Muscle of leg (tissue), 11 donors: Measurements from ENCODE around the gene NUP93. TPM values are rescaled to one million over a fixed set of nuclear protein-coding genes. Genes with fewer than 3 reads are reported as not detected.
"Not testable (repeated sequence)": the region's sequence is repeated elsewhere in the genome, so short reads cannot be mapped to it uniquely, and the experiment has no call there.

Source experiments
- DNase-seq: peaks from one replicate; pipeline ENCODE4 v3.0.0; 2013
- H3K27ac ChIP-seq: one replicate; pipeline ENCODE4 v1.5.1; 2013; ENCODE audit warnings: mild to moderate bottlenecking, low read length, control low read depth
- H3K27me3 ChIP-seq: one replicate; pipeline ENCODE4 v1.6.1; 2013; ENCODE audit warnings: low read length; ENCODE audit not compliant: control insufficient read depth, insufficient read depth
- H3K36me3 ChIP-seq: one replicate; pipeline ENCODE4 v1.6.1; 2013; ENCODE audit warnings: low read length; ENCODE audit not compliant: control insufficient read depth, insufficient read depth
- H3K4me1 ChIP-seq: one replicate; pipeline ENCODE4 v1.6.1; 2013; ENCODE audit warnings: low read length; ENCODE audit not compliant: control insufficient read depth, insufficient read depth
- H3K4me3 ChIP-seq: one replicate; pipeline ENCODE4 v1.5.1; 2013; ENCODE audit warnings: low read length, control low read depth
- H3K9me3 ChIP-seq: replicated peaks from 2 replicates; pipeline ENCODE4 v1.6.1; 2013; ENCODE audit warnings: low read depth, low read length; ENCODE audit not compliant: control insufficient read depth
- WGBS: methylation state at CpG from one replicate; pipeline ENCODE4 v1.1.5; 2013; ENCODE audit warnings: missing lambda C conversion rate; ENCODE audit not compliant: insufficient coverage; 5-methylcytosine and 5-hydroxymethylcytosine counted together
- polyA plus RNA-seq, 8 donors: library from polyadenylated mRNA; unstranded; fragments of 120-200 nt; gene quantifications; one replicate each; pipeline versions ENCODE4 v1.2.1 to v1.2.3, GENCODE V29; 2013; ENCODE audit warnings: inconsistent platforms in 1 of 8, low replicate concordance in 1 of 8; ENCODE audit not compliant: insufficient read length in 8 of 8, insufficient read depth in 1 of 8
- total RNA-seq: library from RNA; stranded (reverse); fragments of 120-200 nt; gene quantifications from one replicate; pipeline ENCODE4 v1.2.4, GENCODE V29; 2013

NUP93 gene
- total and polyA plus RNA-seq, 9 donors, result 42.9 to 54.6 (median 45.9) TPM

- no peak overlapping the region for H3K4me3 ChIP-seq
Measured at GRCh38 chr16:56810954-56811353, 81.0 kb downstream of the NUP93 start.

DNA sequence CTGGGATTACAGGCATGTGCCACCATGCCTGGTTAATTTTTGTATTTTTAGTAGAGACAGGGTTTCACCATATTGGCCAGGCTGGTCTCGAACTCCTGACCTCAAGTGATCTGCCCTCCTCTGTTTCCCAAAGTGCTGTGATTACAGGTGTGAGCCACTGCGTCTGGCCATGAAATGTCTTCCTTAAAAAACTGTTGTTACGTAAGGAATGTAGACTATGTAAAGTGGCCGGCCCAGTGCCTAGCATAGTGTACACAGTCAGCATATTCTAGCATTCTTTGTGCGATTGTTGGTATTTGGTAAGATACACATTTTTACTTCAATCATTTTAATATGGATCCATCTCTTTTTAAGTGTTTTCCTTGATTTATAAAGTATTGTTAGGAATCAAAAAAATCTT, 81.7 kb downstream of the NUP93 start:
- H3K27me3 ChIP-seq, H3K4me1 ChIP-seq: not testable (repeated sequence)
- WGBS, result 85% methylated on average over 2 of the region's 5 CpGs

More at GRCh38 chr16:56810954-56811353, 81.0 kb downstream of the NUP93 start:
- H3K36me3 ChIP-seq, result peaks cover 9% of the 10 kb centered on the region
- no peak overlapping the region for H3K27ac ChIP-seq
- H3K4me1 ChIP-seq, result peaks cover 5% of the 10 kb centered on the region
- H3K27me3 ChIP-seq, result no peaks in the 10 kb centered on the region
- no peak for DNase-seq
- H3K9me3 ChIP-seq, result no peaks in the 10 kb centered on the region

GRCh38 chr16:56812884-56813283, 83.0 kb downstream of the NUP93 start:
- Histone ChIP-seq H3K36me3 (no peaks in the 10 kb centered on the region), H3K27ac (no peak overlapping the region), H3K4me1 (peaks cover 5% of the 10 kb centered on the region), H3K9me3 (no peaks in the 10 kb centered on the region), H3K4me3 (no peak overlapping the region), H3K27me3 (no peaks in the 10 kb centered on the region)
- no peak for DNase-seq

More for the DNA sequence above, 81.7 kb downstream of the NUP93 start:
- not testable (repeated sequence) for DNase-seq, H3K27ac ChIP-seq, H3K9me3 ChIP-seq, H3K4me3 ChIP-seq, H3K36me3 ChIP-seq

GRCh38 chr16:56814537-56815432, 84.9 kb downstream of the NUP93 start:
- Histone ChIP-seq H3K27me3 (no peaks in the 10 kb centered on the region), H3K4me3 (no peak overlapping the region), H3K4me1 (peaks cover 5% of the 10 kb centered on the region), H3K9me3 (no peaks in the 10 kb centered on the region), H3K27ac (no peak overlapping the region), H3K36me3 (peaks cover 6% of the 10 kb centered on the region)
- peak; percentile 25 for DNase-seq
- 43% methylated on average over 9 of the region's 9 CpGs for WGBS

- no peak overlapping the region for H3K27ac ChIP-seq
- H3K9me3 ChIP-seq, result no peaks in the 10 kb centered on the region
- no peak for DNase-seq
- H3K4me1 ChIP-seq, result peaks cover 5% of the 10 kb centered on the region
- H3K36me3 ChIP-seq, result peaks cover 10% of the 10 kb centered on the region
- no peaks in the 10 kb centered on the region for H3K27me3 ChIP-seq
- no peak overlapping the region for H3K4me3 ChIP-seq
Measured at GRCh38 chr16:56815721-56816120, 85.8 kb downstream of the NUP93 start.

GRCh38 chr16:56817056-56817455, 87.1 kb downstream of the NUP93 start:
- Histone ChIP-seq H3K27ac (no peak overlapping the region), H3K36me3 (peaks cover 20% of the 10 kb centered on the region), H3K9me3 (no peaks in the 10 kb centered on the region), H3K4me3 (no peak overlapping the region), H3K27me3 (no peaks in the 10 kb centered on the region), H3K4me1 (peaks cover 5% of the 10 kb centered on the region)
- no peak for DNase-seq

GRCh38 chr16:56817938-56818337, 88.0 kb downstream of the NUP93 start:
- H3K27me3 ChIP-seq, result no peaks in the 10 kb centered on the region
- WGBS, result no CpG with 5 or more reads among the region's 1 CpG
- H3K4me3 ChIP-seq, result no peak overlapping the region
- no peak for DNase-seq
- no peak overlapping the region for H3K27ac ChIP-seq
- H3K36me3 ChIP-seq, result peaks cover 23% of the 10 kb centered on the region
- peaks cover 5% of the 10 kb centered on the region for H3K4me1 ChIP-seq
- no peaks in the 10 kb centered on the region for H3K9me3 ChIP-seq

DNA sequence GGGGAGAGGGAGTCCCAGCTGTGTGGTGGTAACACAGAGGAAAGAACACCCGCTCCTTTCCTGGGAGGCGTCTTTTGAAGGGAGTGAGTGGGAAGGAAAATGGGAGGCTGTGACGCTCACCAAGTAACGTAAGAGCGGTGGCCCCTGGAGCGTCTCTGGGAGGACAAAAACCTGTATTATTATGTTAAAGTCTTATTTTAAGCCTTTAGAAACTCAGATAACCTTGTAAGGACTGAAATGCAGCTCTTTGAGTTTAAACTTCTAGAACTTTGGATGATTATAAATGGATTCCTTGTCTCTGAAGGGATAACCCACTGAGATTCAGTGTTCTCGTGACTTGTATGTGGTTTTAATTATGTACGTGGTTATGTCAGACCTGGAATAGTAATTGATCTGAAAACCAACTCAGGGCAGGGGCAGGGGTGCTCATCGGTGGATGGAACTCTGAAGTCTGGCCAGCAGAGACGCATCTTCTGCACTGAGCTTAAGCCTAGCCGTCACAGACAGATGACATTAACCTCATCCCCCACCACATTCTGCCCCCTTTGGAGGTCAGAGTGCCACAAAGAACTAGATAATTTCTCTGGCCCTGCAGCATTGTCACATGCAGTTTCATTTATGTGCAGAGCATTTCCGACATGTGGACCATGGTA, 93.3 kb downstream of the NUP93 start:
- no peaks in the 10 kb centered on the region for H3K4me1 ChIP-seq
- H3K9me3 ChIP-seq, result no peaks in the 10 kb centered on the region
- peaks cover 40% of the 10 kb centered on the region for H3K36me3 ChIP-seq
- DNase-seq, result no peak
- no peaks in the 10 kb centered on the region for H3K27me3 ChIP-seq
- H3K27ac ChIP-seq, result no peak overlapping the region
- WGBS, result 70% methylated on average over 7 of the region's 12 CpGs
- H3K4me3 ChIP-seq, result no peak overlapping the region

DNA sequence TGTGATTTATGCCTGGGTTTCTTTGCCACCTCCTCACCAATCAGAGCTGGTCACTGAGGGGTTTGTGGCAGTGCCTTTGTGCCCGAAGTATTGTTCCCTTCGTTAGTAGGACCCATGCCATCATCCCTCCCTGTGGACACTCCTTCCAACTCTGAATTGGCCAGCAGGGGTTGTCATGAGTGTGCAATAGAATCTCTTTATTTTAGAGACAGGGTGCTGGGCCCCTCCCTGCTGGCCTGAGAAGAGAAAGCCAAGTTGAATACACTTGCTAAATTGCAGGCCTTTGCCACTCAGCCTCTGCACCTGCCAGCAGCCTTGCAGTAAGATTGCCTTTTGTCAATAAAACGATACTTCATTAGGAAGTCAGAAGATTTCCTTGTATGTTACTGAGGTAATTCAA, 94.4 kb downstream of the NUP93 start:
- no peak overlapping the region for H3K4me3 ChIP-seq
- WGBS, result no CpG with 5 or more reads among the region's 3 CpGs
- H3K36me3 ChIP-seq, result peaks cover 41% of the 10 kb centered on the region
- no peaks in the 10 kb centered on the region for H3K4me1 ChIP-seq
- no peak overlapping the region for H3K27ac ChIP-seq
- no peak for DNase-seq
- H3K9me3 ChIP-seq, result no peaks in the 10 kb centered on the region
- H3K27me3 ChIP-seq, result no peaks in the 10 kb centered on the region

DNA sequence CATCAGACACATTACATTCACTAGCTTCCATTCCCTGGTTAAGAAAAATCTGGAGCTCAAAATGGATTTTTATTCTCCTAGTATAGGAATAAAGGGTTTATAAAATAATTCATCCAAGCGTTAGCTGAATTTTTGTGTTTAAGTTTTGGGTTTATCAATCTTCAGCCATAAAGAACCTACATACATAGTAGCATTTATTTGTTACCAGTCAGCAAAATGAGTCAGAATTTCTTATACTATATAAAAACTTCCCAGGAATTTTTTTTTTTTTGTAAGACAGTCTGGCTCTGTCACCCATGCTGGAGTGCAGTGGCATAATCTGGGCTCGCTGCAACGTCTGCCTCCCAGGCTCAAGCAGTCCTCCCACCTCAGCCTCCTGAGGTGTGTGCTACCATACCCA, 94.9 kb downstream of the NUP93 start:
- no CpG with 5 or more reads among the region's 3 CpGs for WGBS
- no peaks in the 10 kb centered on the region for H3K27me3 ChIP-seq
- H3K4me3 ChIP-seq, result no peak overlapping the region
- H3K4me1 ChIP-seq, result no peaks in the 10 kb centered on the region
- H3K36me3 ChIP-seq, result peaks cover 42% of the 10 kb centered on the region
- H3K9me3 ChIP-seq, result no peaks in the 10 kb centered on the region
- DNase-seq, result no peak
- H3K27ac ChIP-seq, result no peak overlapping the region
